ENCODE results near the gene LCN12. TPM values are rescaled to one million over a fixed set of nuclear protein-coding genes. Genes with fewer than 3 reads are reported as not detected.

The LCN12 gene
- polyA plus RNA-seq, 1 donor from 2014 or later = 2.9 TPM

DNA sequence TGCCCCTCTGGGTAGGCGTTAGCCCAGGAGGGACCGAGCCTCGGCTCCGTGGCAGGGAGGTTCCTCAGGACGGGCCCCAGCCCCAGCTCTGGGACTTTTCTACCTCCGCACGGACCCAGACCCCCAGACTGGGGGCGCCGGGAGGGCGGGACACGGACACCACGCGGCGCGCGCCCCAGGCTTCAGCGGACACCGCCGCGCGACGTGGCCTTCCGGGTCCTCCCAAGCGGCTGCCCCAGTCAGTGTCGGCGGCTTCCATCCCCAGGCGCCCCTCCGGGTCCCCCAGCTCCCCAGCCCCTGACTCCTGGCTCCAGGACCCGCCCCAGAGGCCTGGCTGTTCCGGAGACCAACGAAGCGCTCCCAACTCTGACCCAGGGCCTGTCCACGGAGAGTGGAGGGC, 33.8 kb downstream of the LCN12 start:
- Histone ChIP-seq H3K4me3 (ENCODE audit: low read length) (no peak overlapping the region), H3K27me3 (ENCODE audit: insufficient read depth, low read depth, low read length) (peaks cover 35% of the 10 kb centered on the region), H3K9me3 (ENCODE audit: low read length) (no peaks in the 10 kb centered on the region), H3K4me2 (ENCODE audit: low read length) (no peak overlapping the region), H2AFZ (ENCODE audit: low read depth, low read length) (no peak overlapping the region), H3K79me2 (replicated peaks; ENCODE audit: insufficient read depth, low read length) (no peaks in the 10 kb centered on the region), H3K27ac (ENCODE audit: low read length) (no peak overlapping the region), H3K9ac (ENCODE audit: low read length) (no peak overlapping the region), H3K9me2 (ENCODE audit: insufficient read depth, low read length) (no peaks in the 10 kb centered on the region), H4K20me1 (ENCODE audit: insufficient read depth) (no peaks in the 10 kb centered on the region), H3K36me3 (ENCODE audit: insufficient read depth, low read length) (no peaks in the 10 kb centered on the region), H3F3A (ENCODE audit: insufficient read depth, low read length, poor library complexity, severe bottlenecking) (no peaks in the 10 kb centered on the region)
- no peak for TF ChIP-seq TAF1 (IDR thresholded peaks at IDR 0.05; ENCODE audit: low read depth)
- TF ChIP-seq EZH2 (IDR thresholded peaks at IDR 0.05; ENCODE audit: borderline replicate concordance, insufficient read depth, low read length, poor library complexity, severe bottlenecking) = no peak
- no peak for TF ChIP-seq POLR2AphosphoS5 (IDR thresholded peaks at IDR 0.05)
- TF ChIP-seq MXI1 (conservative IDR thresholded peaks at IDR 0.05; ENCODE audit: poor library complexity, severe bottlenecking) = no peak
- TF ChIP-seq, protein P1, sequence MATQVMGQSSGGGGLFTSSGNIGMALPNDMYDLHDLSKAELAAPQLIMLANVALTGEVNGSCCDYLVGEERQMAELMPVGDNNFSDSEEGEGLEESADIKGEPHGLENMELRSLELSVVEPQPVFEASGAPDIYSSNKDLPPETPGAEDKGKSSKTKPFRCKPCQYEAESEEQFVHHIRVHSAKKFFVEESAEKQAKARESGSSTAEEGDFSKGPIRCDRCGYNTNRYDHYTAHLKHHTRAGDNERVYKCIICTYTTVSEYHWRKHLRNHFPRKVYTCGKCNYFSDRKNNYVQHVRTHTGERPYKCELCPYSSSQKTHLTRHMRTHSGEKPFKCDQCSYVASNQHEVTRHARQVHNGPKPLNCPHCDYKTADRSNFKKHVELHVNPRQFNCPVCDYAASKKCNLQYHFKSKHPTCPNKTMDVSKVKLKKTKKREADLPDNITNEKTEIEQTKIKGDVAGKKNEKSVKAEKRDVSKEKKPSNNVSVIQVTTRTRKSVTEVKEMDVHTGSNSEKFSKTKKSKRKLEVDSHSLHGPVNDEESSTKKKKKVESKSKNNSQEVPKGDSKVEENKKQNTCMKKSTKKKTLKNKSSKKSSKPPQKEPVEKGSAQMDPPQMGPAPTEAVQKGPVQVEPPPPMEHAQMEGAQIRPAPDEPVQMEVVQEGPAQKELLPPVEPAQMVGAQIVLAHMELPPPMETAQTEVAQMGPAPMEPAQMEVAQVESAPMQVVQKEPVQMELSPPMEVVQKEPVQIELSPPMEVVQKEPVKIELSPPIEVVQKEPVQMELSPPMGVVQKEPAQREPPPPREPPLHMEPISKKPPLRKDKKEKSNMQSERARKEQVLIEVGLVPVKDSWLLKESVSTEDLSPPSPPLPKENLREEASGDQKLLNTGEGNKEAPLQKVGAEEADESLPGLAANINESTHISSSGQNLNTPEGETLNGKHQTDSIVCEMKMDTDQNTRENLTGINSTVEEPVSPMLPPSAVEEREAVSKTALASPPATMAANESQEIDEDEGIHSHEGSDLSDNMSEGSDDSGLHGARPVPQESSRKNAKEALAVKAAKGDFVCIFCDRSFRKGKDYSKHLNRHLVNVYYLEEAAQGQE (IDR thresholded peaks at IDR 0.05; ENCODE audit: borderline replicate concordance) = no peak
- no peak for TF ChIP-seq RAD21 (conservative IDR thresholded peaks at IDR 0.05)
- TF ChIP-seq SMC3 (conservative IDR thresholded peaks at IDR 0.05; ENCODE audit: poor library complexity) = no peak
- TF ChIP-seq EP300 (conservative IDR thresholded peaks at IDR 0.05; ENCODE audit: poor library complexity, severe bottlenecking) = no peak
- TF ChIP-seq, protein P2, sequence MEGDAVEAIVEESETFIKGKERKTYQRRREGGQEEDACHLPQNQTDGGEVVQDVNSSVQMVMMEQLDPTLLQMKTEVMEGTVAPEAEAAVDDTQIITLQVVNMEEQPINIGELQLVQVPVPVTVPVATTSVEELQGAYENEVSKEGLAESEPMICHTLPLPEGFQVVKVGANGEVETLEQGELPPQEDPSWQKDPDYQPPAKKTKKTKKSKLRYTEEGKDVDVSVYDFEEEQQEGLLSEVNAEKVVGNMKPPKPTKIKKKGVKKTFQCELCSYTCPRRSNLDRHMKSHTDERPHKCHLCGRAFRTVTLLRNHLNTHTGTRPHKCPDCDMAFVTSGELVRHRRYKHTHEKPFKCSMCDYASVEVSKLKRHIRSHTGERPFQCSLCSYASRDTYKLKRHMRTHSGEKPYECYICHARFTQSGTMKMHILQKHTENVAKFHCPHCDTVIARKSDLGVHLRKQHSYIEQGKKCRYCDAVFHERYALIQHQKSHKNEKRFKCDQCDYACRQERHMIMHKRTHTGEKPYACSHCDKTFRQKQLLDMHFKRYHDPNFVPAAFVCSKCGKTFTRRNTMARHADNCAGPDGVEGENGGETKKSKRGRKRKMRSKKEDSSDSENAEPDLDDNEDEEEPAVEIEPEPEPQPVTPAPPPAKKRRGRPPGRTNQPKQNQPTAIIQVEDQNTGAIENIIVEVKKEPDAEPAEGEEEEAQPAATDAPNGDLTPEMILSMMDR (IDR thresholded peaks at IDR 0.05; ENCODE audit: poor library complexity, severe bottlenecking) = no peak

DNA sequence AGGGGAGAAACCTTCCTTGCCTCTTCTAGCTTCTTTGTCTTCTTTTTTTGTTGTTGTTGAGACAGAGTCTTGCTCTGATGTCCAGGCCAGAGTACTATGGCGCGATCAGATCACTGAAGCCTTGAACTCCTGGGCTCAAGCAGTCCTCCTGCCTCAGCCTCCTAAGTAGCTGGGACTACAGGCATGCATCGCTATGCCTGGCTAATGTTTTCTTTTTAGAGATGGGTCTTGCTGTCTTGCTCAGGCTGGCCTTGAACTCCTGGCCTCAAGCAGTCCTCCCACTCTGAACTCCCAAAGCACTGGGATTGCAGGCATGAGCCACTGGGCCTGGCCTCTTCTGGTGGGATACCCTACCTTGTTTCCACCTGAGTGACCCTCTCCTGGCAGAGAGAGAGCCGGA, 36.8 kb downstream of the LCN12 start:
- no peak for TF ChIP-seq MXI1 (conservative IDR thresholded peaks at IDR 0.05; ENCODE audit: poor library complexity, severe bottlenecking)
- TF ChIP-seq POLR2AphosphoS5 (IDR thresholded peaks at IDR 0.05) = no peak
- TF ChIP-seq EP300 (conservative IDR thresholded peaks at IDR 0.05; ENCODE audit: poor library complexity, severe bottlenecking) = no peak
- TF ChIP-seq TAF1 (IDR thresholded peaks at IDR 0.05; ENCODE audit: low read depth) = no peak
- TF ChIP-seq, protein P1 (IDR thresholded peaks at IDR 0.05; ENCODE audit: borderline replicate concordance) = no peak
- TF ChIP-seq RAD21 (conservative IDR thresholded peaks at IDR 0.05) = no peak
- TF ChIP-seq, protein P2 (IDR thresholded peaks at IDR 0.05; ENCODE audit: poor library complexity, severe bottlenecking) = no peak
- no peak for TF ChIP-seq EZH2 (IDR thresholded peaks at IDR 0.05; ENCODE audit: borderline replicate concordance, insufficient read depth, low read length, poor library complexity, severe bottlenecking)
- TF ChIP-seq SMC3 (conservative IDR thresholded peaks at IDR 0.05; ENCODE audit: poor library complexity) = no peak
- Histone ChIP-seq H3K4me3 (ENCODE audit: low read length) (no peak overlapping the region), H3K36me3 (ENCODE audit: insufficient read depth, low read length) (no peaks in the 10 kb centered on the region), H3K27ac (ENCODE audit: low read length) (no peak overlapping the region), H4K20me1 (ENCODE audit: insufficient read depth) (no peaks in the 10 kb centered on the region), H3K9ac (ENCODE audit: low read length) (no peak overlapping the region), H3K9me2 (ENCODE audit: insufficient read depth, low read length) (no peaks in the 10 kb centered on the region), H3F3A (ENCODE audit: insufficient read depth, low read length, poor library complexity, severe bottlenecking) (no peaks in the 10 kb centered on the region), H3K27me3 (ENCODE audit: insufficient read depth, low read depth, low read length) (peaks cover 28% of the 10 kb centered on the region), H2AFZ (ENCODE audit: low read depth, low read length) (no peak overlapping the region), H3K4me2 (ENCODE audit: low read length) (no peak overlapping the region), H3K9me3 (ENCODE audit: low read length) (no peaks in the 10 kb centered on the region), H3K79me2 (replicated peaks; ENCODE audit: insufficient read depth, low read length) (no peaks in the 10 kb centered on the region)

Measured in neural cell (in vitro differentiated cells).